Activated T-cell treated with anti-CD3 and anti-CD28 coated beads for 4 hours (primary cell): Measurements from ENCODE around the gene GAB2.

Experiments
- DNase-seq: peaks from one replicate; pipeline ENCODE4 v3.0.0-alpha.2; 2020

GAB2 gene

GRCh38 chr11:78170874-78171549 lies 246.6 kb downstream of the GAB2 start:
- DNase-seq = no peak

GRCh38 chr11:78170413-78170812 lies 247.2 kb downstream of the GAB2 start:
- no peak for DNase-seq

DNA sequence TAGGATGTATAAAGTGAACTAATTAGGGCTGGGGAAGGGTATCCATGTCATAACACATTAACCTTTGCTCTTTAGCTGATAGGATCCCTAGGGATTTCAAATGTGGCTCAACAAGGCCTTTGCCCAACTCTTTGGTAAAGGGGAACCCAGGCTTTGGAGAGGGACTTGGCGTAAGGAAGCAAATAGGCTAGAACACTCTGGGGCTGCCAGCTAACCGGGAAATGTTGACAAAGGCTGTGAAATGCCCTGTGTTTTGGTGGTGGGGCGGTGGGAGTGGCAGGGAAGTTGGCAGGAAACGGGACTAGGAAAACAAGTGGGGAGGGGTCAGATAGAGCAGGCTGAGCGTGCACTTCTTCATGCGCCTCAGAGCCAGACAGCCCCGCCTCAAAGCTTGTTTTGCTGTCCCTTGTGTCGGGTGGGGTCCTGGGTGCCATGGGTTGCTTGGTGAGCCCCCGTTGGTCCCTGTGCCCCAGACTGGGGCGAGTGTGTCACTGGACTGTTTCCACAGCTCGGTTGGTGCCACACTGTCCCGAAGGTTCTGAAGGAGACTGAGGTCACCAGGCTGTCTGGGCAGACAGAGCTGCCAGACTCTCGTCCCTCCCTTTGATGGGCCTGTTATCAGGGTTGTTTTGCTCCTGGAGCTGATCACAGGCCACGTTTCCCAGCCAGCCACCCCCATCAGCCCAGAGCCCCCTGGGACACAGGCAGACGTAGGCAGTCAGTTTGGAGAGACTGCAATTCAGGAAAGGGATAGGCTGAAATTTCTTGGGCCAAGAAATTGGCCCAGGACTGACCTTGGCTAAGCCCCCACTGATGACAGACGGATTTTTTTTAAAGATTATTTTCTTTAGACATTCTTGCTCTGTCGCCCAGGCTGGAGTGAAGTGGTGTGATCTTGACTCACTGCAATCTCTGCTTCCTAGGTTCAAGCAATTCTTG lies 248.8 kb downstream of the GAB2 start:
- DNase-seq = no peak

GRCh38 chr11:78166855-78167469 lies 250.7 kb downstream of the GAB2 start:
- no peak for DNase-seq
